HG03354 (cell line): ENCODE results near the gene C10orf53.
"Not testable (repeated sequence)": the region's sequence is repeated elsewhere in the genome, so short reads cannot be mapped to it uniquely, and the experiment has no call there.

Experiments used
- ATAC-seq: cut with Tn5 transposase; IDR thresholded peaks from one replicate; pipeline ENCODE4 v1.9.1; 2021; ENCODE audit warnings: mild to moderate bottlenecking; ENCODE audit not compliant: unreplicated experiment, poor library complexity, severe bottlenecking

The C10orf53 gene

GRCh38 chr10:49682449-49682848 lies 3.0 kb downstream of the C10orf53 start:
- ATAC-seq = not testable (repeated sequence)

- ATAC-seq = no peak
Measured at GRCh38 chr10:49682879-49683278, 3.4 kb downstream of the C10orf53 start.

DNA sequence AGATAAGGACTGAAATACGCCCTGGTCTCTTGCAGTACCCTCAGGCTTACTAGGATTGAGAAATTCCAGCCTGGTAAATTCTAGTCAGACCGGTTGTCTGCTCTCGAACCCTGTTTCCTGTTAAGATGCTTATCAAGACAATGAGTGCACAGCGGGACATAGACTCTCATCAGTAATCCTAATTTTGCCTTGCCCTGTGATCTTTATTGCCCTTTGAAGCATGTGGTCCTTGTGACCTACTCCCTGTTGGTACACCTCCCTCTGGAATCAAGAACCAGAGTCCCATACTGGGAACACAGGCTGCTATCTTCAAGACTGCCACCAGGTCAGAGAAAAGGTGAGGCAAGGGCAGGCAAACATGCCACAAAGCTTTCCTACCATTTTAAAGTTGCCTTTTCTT lies 7.2 kb downstream of the C10orf53 start:
- no peak for ATAC-seq

- ATAC-seq = no peak
Measured at GRCh38 chr10:49688261-49688846, 8.9 kb downstream of the C10orf53 start.

DNA sequence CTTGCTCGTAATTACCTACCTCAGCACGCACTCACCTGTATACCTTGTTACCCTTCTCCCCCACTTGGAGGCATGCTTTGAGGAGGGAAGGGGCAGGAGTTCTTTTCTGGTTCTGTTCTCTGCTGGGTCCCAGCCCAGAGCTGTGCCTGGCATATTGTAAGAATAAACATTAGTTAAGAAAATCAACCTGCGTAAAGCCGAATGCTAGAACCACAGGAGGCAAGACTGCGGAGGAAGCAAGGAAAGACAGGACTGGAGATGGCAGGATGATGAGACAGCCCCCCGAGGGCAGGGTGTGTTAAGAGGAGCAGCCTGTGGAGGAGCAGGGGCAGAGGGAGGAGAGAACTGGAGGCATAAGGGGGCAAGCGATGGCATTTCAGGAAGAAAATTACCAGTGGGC lies 9.5 kb downstream of the C10orf53 start:
- no peak for ATAC-seq

DNA sequence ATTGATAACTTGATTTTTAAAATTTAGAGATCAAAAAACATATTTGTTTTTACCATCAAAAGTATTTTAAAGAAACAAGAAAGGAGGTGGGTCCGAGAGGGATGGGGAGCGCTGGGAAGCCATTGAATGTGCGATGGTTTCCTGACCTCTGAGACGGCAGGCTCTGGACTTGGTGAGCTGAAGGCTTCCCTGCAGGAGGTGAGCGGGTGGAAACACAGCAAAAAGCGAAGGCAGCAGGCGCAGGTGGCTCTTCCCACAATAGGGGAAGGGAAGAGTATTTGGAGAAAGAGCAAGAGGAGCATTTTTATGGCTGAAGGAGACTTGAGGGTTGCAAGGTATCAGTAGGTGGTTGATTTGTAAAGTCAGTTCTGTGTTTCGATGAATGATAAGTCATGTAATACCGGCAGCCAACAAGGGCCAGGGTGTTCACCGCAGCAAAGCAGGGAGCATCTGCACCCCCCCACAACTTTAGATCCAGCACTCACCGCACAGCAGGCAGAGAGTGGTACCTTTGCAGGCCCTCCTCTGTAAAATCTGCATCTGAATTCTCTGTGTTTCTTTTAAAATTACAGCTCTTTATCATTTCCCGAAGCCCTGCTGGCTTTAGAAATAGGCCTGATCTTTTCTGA lies 10.5 kb downstream of the C10orf53 start:
- ATAC-seq = no peak

GRCh38 chr10:49690698-49691356 lies 11.4 kb downstream of the C10orf53 start:
- ATAC-seq = no peak

DNA sequence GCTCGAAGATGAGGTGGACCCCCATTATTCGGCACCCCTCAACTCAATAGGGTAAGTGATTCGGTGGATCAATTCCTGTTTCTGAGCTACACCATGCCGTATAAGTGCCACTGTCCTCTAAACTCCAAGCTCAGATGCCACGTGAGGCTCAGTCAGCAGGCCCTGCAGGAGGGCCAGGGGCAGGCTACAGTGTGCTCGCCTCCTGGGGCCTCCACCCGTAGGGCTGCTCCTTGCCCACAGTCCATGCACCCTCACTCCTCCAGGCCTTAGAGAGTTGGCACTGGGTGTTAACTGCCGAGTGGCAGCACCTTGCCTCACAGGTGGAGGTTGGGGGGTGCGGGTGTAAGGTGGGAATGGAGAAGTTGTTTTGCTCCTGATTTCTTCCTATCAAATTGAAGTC lies 12.1 kb downstream of the C10orf53 start:
- ATAC-seq = no peak

- ATAC-seq = no peak
Measured at GRCh38 chr10:49694466-49694865, 15.0 kb downstream of the C10orf53 start.

DNA sequence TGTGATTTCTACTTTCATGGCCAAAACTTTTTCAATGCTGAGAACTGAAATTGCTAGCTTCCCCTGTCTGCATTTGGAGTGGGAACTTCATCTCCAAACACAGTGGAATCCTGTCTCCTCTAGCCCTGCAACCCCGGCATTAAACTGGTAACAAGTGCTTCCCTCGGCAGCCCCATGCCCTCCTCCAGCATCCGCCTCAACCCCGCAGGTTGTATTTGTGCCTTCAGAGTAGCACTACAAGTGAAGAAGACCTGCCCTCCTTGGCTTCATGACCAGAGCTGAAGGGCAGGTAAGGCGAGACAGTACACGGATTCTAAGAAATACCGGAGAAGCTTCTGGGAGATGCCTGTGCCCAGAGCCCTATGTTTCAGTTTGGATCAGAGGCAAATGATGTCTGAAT lies 16.9 kb downstream of the C10orf53 start:
- ATAC-seq = no peak

DNA sequence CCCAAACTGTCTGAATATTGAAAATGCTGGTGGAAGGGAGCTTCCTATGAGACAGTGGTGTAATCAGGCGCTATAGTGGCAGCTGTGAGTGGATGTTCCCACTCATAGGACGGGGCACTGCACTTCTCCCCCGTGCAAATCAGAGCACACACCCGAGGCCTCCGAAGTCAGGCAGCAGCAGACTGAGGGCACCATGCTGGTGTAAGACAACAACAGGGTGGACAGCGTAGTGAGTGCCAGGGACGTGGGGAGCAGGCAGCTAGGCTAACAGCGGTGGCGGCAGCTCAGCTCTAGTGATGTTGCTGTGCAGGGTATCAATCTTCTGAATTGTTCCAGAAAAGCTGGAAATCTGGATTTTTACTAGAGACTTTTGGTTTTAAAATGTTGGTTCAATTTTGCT lies 19.2 kb downstream of the C10orf53 start:
- no peak for ATAC-seq

GRCh38 chr10:49700211-49700610 lies 20.8 kb downstream of the C10orf53 start:
- no peak for ATAC-seq

DNA sequence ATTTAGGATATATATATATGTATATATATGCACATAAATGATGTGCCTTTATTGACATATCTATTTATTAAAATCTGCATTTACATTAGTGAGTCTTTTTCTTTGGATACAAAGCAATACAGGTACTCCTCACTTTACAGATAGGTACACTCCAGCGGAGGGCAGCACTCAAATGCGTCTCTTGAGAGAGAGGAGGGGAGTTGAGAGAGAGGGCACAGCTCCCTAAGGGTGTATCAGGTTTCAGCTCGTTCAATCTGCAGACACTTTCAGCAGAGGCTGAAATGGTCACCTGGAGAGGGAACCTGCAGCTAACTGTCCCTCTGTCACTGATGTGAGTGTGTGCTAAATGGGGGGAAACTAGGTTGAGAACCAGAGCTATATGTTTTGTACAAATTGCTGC lies 21.5 kb downstream of the C10orf53 start:
- no peak for ATAC-seq

GRCh38 chr10:49707585-49707984 lies 28.1 kb downstream of the C10orf53 start:
- ATAC-seq = no peak

GRCh38 chr10:49709934-49710333 lies 30.5 kb downstream of the C10orf53 start:
- ATAC-seq = no peak

- no peak for ATAC-seq
Measured at GRCh38 chr10:49710966-49711365, 31.5 kb downstream of the C10orf53 start.

DNA sequence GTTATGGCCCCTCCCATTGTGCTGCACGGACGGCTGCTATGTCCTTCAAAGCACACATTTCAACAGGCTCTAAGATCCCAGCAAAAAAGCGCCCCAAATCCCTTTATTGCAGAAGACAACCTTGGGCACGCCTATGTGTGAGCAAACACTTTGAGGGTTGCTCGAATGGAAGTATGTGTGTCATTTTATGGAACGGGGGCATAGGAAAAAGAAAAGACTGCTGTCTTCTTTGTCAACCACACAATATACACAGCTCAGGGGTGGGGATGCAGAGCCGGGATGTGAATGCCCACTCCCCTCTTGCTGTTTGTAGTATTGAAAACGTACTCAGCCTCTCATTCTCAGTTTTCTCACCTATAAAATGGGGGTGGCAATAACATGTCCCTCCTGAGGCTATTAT lies 32.0 kb downstream of the C10orf53 start:
- ATAC-seq = no peak

DNA sequence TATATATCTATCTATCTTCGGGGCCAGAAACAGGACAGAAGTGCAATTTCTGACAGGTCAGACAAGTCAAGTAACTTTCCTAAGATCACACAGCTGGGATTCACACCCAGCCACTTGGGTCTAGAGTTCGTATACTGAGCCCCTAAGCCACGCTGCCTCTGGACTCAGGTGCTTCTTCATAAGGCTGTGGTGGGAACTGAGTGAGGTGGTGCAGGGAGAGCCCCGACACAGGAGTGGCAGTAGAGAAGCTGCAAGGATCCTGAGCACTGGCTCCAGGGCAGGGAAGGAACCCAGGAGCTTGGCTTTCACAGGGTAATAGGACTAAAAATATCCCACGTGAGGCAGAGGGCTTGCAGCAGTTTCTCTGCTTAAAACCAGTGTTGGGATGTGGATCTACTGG lies 33.8 kb downstream of the C10orf53 start:
- no peak for ATAC-seq

- not testable (repeated sequence) for ATAC-seq
Measured at GRCh38 chr10:49715157-49715556, 35.7 kb downstream of the C10orf53 start.

GRCh38 chr10:49726593-49726992 lies 47.1 kb downstream of the C10orf53 start:
- no peak for ATAC-seq

DNA sequence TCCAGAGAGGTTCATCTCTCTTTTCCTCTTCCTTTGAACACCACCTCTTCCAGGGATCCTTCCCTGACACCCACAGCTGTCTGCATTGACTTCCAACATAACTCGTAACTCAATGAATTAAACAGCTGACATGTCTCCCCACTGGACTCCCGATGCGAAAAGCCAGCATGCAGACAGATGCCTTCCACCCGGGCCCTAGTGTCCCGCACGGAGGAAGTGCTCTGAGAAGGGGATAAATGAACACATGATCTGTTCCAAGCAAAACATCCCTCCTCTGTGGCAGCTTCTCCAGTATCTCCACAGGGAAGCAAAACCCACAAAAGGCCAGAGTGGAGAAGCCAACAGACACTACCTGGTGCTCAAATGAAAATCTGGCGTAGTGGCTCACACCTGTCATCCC lies 54.4 kb downstream of the C10orf53 start:
- ATAC-seq = no peak
